HG03025 (cell line): Measurements from ENCODE around the gene FRMD4A.
"Not testable (repeated sequence)": the region's sequence is repeated elsewhere in the genome, so short reads cannot be mapped to it uniquely, and the experiment has no call there.

ENCODE experiments used
- ATAC-seq: cut with Tn5 transposase; IDR thresholded peaks from one replicate; pipeline ENCODE4 v1.9.1; 2021; ENCODE audit warnings: mild to moderate bottlenecking, moderate library complexity; ENCODE audit not compliant: unreplicated experiment, low FRiP score

The FRMD4A gene

GRCh38 chr10:14066106-14066505, 264.6 kb downstream of the FRMD4A start:
- ATAC-seq, result no peak

GRCh38 chr10:14063531-14064285, 267.0 kb downstream of the FRMD4A start:
- no peak for ATAC-seq

DNA sequence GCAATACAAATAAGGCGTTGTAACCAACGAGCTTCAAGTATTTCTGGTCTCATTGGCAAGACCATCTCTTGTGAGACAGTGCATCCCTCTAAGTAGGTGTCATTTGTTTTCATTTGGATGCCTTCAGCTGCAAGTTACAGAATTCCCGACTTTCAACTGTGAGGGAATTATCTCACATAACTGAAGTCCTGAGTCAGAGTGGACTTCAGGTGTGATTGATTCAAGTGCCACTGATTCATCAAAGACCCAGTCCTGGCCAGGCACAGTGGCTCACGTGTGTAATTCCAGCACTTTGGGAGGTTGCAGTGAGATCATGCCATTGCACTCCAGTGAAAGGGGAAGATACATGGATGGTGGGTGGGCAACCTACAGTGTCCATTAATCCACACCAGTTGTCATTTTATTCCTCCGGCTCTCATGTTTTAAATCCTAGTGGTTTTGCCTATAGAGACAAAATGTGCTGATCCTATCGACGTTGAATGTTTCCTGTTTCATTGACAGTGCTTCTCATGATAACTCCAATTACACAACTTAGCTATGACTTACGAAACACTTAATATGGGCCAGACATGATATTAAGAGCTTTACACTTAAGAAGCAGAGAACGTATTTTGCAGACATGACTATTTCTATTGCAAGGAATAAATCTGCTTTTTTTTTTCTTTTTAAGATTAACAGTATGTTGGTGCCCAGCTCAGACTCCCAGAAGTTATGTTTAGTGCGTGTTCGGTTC, 268.0 kb downstream of the FRMD4A start:
- no peak for ATAC-seq

DNA sequence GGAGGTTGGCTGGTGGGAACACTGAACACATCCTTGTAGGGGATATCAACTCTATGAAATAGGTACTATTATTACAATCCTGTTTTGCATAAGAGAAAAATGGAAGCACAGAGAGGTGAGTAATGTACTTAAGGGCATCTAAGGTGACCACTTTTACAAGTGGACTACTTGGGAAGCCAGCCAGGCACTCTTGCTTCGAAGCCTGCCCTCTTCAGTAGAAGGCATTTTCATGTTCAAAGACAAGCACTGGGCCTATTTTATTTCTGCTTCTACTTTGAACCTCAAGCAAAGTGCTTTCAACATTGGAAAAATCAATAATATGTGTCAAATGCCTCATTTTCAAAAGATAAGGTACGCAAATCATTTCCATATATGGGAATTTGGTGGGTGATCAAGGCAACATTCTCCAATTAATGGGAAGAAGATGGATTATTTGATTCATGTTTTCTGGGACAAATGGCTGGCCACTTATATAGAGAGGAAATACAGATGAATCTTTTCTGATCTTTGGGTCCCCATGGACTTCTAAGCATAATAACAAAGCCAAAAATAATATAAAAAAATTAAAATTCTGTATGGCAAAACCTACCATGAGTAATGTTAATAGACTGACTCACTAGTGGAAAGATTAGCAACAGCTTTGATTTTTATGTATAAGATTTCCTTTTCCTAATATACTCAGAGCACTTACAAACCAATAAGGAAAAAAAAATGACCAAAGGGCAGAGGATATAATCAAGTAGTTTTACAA, 270.2 kb downstream of the FRMD4A start:
- no peak for ATAC-seq

DNA sequence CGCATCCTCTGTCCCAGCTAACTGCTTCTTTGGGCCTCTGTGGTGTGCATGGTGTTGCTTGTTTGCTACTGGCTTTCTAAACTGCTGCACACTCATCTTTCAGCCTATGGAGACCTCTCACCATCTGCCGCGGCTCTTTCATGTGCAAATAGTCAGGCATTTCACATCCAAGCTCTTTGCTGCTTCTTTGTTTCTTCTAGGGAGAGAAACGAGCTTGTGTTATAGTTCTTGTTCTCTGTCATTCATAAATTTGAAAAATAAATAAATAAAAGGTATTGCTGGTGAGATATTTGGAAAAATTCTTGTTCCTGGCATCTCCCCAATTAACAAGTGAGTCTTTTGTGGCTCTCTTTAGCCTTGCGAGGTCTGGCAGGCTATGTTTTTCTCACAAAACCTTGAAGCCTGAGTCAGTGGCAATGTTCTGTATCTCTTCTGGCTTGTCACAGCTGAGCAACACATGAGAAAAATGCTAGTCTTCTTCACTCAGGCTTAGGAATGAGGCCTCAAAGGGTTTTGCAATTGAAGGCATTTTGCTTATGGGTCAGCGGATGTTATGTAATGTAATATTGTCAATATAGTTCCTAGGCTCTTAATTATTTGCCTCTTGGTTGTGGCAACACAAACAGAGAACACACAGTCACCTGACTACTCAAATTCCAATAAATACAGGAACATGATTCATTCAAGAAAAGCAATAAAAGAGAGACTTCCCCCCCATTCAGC, 274.0 kb downstream of the FRMD4A start:
- ATAC-seq, result no peak

DNA sequence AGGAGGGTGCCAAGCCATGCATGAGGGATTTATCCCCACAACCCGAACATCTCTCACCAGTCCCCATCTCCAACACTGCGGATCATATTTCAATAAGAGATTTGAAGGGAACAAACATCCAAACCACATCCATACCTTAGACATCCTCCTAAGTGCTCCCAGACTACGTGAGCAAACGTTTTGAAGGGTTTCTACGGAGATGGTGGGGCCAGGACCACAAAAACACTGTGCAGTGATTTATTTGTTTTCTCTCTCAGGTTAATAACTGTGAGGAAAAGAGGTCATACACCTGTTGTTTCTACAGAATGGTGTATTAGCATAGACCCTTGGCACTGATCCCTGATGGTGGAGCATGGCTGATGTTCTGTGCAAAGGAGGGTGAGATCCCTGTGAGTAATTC, 277.8 kb downstream of the FRMD4A start:
- no peak for ATAC-seq

- ATAC-seq, result no peak
Measured at GRCh38 chr10:14050598-14050997, 280.1 kb downstream of the FRMD4A start.

DNA sequence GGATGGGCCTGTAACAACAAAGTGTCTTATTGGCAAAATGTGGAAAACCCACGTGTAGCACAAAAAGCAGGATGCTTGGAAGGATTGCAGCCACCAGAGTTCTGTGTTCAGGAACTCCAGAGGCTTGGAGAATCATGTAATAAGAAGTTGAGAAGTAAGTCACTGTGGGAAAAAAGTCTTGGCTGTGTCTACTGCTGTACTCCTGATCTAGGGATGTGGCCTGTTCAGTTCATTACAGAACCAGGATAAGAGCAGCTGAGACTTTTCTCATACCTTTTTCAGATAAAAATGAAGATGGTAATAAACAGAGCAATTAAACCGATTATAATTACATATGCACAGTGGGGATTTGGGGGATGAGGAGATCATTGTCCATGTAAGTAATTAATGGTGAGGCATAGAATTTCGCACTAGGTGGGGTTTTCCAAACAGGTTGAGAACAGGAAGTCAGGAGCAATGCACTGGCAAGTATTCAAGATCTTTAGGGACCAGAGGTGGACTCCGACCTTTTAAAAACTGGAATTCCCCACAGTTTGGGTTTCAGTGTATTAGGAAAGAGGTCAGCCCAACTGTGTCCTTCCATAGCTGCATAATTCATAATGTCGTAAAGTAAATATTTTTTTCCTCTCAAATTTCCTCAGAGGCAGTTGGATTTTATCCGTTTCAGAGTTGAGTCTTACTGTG, 281.7 kb downstream of the FRMD4A start:
- ATAC-seq, result no peak

DNA sequence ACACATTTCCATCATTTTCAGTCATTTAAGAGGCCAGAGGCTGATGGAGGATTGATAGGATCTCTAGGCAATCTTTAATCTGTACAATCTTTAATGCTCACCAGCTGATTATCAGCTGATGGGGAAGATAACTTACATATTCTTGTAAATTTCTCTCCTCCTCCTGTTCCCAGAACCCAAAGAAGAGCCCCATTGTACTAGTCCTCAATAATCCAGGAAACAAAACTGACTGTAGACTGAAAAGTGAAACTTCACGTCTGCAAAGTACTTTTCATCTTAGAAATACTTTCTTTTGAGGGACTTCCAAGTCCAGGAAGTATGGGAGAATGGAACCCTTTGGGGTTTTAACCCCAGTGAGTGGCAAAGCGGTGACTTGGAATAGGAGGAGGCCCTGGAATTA, 283.3 kb downstream of the FRMD4A start:
- ATAC-seq, result no peak

DNA sequence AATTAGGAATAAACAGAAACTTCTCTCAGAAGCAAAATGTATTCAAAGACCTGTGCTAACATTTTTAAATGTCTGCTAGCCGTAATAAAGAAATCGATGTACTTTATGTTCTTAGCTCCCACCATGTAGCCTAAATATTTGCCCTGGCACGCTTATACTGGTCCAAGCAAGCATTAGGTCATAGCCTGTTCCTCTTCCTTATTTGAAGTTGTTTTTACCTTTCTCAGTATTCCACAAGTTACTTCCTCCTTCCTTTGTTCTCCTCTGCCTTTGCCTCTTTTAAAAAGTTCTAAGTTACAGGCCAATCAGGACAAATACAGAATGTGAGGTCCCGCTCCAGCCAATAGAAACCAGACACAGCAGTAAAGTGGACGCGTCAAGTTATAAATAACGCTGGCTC, 288.7 kb downstream of the FRMD4A start:
- not testable (repeated sequence) for ATAC-seq

- no peak for ATAC-seq
Measured at GRCh38 chr10:14040787-14041631, 289.7 kb downstream of the FRMD4A start.

GRCh38 chr10:14039968-14040668, 290.6 kb downstream of the FRMD4A start:
- no peak for ATAC-seq

DNA sequence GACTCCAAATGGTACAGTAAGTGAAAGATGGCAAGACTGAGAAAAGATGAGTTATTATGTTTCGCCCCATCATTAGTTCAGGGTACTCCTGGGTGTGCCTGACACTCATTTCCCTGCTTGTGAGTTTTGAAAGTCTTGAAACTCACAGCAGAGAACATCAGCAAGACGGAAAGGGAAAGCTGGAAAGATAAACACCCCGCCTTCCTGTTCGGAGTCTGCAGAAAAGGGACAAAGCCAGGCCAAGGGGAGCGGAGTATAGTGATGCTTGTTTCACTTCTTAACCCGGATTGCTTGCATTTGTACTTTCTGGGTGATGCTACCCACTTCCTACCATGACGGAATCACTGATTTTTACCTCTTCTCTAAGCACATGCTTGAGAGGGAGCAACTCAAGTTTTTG, 294.5 kb downstream of the FRMD4A start:
- no peak for ATAC-seq

DNA sequence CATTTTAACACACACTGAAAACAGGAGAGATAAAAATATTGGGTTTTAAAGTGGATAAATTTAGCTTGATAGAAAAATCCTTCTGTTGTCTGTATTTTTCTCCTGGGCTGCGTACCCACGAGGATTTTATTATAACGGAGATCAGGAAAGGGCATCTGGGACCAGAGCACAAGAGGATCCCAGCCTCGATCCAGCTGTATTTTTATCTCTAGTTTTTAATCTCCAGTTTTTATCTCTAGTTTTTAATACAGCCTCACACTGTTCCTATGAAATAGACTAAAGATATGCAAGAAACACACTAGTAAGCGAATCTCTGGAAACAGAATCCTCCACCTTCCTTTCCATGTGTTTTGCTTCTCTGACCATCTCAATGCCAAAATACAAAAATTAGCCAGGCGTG, 295.2 kb downstream of the FRMD4A start:
- ATAC-seq, result no peak

- no peak for ATAC-seq
Measured at GRCh38 chr10:14032406-14032998, 298.2 kb downstream of the FRMD4A start.

DNA sequence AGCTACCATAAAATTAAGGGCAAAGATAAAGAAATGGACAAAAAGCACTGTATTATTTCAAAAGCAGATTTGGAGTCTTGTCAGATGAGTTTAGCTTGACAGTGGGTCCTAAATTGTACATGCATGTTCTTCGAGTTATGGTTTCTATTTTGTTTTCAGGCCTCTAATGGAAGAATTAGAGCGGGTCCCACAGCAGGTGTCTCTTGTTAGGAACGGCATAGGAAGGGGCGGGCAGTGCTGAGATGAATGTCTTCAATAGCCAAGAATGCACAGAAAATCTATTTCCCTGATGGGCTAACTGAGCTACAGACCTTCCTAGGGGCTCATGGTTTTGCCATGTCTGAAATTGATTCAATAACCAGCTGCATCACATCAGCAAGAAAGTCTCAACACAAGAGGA, 304.4 kb downstream of the FRMD4A start:
- no peak for ATAC-seq

GRCh38 chr10:14025283-14026189, 305.2 kb downstream of the FRMD4A start:
- no peak for ATAC-seq
